ENCODE data around the gene CES3.

CES3 gene

DNA sequence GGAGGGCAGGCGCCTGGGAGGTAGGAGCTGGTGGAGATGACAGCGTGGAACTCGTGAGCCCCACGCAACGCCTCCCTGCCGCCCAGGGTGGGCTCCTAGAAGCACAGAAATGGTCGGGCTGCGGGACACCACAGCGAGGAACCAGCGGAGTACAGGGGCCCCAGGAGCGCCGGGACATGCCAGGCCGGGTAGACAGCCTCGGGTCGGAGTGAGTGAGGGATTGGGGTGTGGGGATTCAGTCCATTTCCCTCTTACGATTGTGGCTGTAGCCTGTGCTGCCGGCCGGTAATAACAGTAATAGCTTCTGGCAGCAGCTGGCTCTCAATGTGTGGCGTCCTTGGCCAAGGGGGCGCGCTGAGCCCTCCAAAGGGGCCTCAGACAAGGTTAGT, 12.2 kb upstream of the CES3 start:
- Mint-ChIP-seq H3K9me3 (peaks cover 10% of the 10 kb centered on the region), H3K27ac (no peak overlapping the region), H3K4me1 (peaks cover 42% of the 10 kb centered on the region), H3K4me3 (no peak overlapping the region), H3K36me3 (ENCODE audit: low read depth) (no peaks in the 10 kb centered on the region), H3K27me3 (ENCODE audit: low read depth, poor library complexity) (peaks cover 59% of the 10 kb centered on the region)
- TF ChIP-seq, protein P1, sequence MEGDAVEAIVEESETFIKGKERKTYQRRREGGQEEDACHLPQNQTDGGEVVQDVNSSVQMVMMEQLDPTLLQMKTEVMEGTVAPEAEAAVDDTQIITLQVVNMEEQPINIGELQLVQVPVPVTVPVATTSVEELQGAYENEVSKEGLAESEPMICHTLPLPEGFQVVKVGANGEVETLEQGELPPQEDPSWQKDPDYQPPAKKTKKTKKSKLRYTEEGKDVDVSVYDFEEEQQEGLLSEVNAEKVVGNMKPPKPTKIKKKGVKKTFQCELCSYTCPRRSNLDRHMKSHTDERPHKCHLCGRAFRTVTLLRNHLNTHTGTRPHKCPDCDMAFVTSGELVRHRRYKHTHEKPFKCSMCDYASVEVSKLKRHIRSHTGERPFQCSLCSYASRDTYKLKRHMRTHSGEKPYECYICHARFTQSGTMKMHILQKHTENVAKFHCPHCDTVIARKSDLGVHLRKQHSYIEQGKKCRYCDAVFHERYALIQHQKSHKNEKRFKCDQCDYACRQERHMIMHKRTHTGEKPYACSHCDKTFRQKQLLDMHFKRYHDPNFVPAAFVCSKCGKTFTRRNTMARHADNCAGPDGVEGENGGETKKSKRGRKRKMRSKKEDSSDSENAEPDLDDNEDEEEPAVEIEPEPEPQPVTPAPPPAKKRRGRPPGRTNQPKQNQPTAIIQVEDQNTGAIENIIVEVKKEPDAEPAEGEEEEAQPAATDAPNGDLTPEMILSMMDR (IDR thresholded peaks at IDR 0.05) = no peak
- no peak for DNase-seq

DNA sequence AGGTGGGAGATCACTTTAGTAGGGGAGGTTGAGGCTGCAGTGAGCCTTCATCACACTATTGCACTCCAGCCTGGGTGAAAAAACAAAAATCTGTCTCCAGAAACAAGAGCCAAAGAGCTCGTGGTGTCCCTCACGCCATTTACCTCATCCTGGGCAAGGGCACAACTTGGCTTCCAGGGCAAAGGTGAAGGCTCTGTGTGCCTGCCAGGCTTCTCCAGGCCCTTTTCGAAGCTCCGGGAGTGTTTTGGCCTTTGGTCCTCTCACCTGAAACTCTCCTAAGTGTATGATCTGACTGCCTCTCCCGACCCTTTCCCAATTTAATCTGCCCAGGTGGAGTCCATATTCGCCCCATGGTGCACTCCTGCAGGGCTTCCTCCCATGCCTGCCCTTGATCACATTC, 11.6 kb upstream of the CES3 start:
- Mint-ChIP-seq H3K4me3 (no peak overlapping the region), H3K9me3 (peaks cover 10% of the 10 kb centered on the region), H3K4me1 (peaks cover 45% of the 10 kb centered on the region), H3K27me3 (ENCODE audit: low read depth, poor library complexity) (peaks cover 64% of the 10 kb centered on the region), H3K36me3 (ENCODE audit: low read depth) (no peaks in the 10 kb centered on the region), H3K27ac (no peak overlapping the region)
- TF ChIP-seq, protein P1 (IDR thresholded peaks at IDR 0.05) = no peak
- no peak for DNase-seq

DNA sequence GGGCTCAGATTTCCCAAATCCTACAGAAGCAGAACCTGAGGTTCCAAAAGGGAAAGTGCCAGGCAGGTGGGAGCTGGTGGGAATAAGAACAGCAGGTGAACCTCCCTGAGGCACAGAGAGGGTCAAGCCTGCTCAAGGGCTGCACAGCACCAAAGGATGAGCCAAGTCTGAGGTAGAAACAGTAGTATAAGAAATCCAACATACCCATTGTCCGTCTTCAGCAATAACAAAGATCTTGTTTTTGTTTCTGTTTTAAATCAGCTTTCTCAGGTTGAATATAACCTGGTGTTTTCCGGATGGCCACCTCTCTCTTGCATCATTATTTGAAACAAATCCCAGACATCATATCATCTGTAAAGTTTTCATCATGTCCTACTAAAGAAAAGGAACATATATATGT, 10.6 kb upstream of the CES3 start:
- TF ChIP-seq, protein P1 (IDR thresholded peaks at IDR 0.05) = no peak
- no peaks in the 10 kb centered on the region for H3K36me3 Mint-ChIP-seq (ENCODE audit: low read depth)
- peaks cover 64% of the 10 kb centered on the region for H3K27me3 Mint-ChIP-seq (ENCODE audit: low read depth, poor library complexity)
- no peak for DNase-seq
- H3K27ac Mint-ChIP-seq = no peak overlapping the region
- peaks cover 45% of the 10 kb centered on the region for H3K4me1 Mint-ChIP-seq
- H3K4me3 Mint-ChIP-seq = no peak overlapping the region
- peaks cover 10% of the 10 kb centered on the region for H3K9me3 Mint-ChIP-seq

DNA sequence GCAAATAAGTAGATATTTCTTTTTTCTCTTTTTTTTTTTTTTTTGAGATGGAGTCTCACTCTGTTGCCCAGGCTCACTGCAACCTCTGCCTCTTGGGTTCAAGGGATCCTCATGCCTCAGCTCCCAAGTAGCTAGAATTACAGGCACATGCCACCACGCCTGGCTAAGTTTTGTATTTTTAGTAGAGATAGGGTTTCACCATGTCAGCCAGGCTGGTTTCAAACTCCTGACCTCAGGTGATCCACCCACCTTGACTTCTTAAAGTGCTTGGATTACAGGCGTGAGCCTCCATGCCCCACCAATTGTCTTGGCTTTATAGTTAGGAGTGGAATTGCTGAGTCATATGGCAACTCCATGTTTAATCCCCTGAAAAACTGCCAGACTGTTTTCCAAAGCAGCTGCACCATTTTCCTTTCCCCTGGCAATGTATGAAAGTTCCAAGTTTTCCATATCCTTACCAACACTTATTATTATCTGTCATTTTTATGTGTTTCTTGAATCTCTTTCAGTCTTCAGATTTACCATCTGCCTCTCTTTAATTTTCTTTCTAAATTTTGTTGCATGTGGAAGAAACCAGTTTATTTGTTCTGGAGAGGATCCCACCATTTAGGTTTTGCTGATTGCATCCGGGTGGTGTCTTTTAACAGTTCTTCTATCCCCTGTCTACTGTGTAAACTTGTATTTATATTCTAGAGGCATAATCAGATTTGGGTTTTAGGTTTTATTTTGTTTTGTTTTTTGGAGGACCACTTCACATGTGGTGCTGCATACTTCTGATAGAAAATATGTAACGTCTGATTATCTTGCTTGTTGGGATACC, 9.9 kb upstream of the CES3 start:
- no peak for DNase-seq
- peaks cover 10% of the 10 kb centered on the region for H3K9me3 Mint-ChIP-seq
- H3K4me3 Mint-ChIP-seq = no peak overlapping the region
- H3K27me3 Mint-ChIP-seq (ENCODE audit: low read depth, poor library complexity) = peaks cover 70% of the 10 kb centered on the region
- H3K4me1 Mint-ChIP-seq = peaks cover 45% of the 10 kb centered on the region
- H3K36me3 Mint-ChIP-seq (ENCODE audit: low read depth) = no peaks in the 10 kb centered on the region
- H3K27ac Mint-ChIP-seq = no peak overlapping the region
- TF ChIP-seq, protein P1 (IDR thresholded peaks at IDR 0.05) = no peak

DNA sequence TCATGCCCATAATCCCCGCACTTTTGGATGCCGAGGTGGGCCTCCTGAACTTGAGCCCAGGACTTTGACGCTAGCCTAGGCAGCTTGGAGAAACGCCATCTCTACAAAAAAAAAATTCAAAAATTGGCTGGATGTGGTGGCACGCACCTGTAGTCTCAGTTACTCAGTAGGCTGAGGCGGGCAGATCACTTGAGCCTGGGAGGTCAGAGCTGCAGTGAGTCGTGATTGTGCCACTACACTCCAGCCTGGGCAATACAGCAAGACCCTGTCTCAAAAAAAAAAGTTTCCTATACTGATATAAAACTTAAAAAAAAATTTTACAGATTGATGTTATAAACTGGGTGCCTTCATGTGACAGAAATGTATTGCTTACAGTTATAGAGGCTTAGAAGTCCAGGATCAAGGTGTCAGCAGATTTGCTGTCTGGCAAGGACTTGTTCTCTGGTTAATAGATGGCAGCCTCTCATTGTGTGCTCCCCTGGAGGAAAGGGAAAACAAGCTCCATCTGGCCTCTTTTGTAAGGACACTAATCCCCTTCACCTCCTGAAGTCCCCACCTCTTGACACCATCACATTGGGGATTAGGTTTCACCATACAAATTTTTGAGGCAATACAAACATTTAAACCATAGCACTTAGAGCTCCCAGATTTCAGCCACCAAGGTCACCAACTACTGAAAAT, 8.5 kb upstream of the CES3 start:
- TF ChIP-seq, protein P1 (IDR thresholded peaks at IDR 0.05) = no peak
- Mint-ChIP-seq H3K27ac (no peak overlapping the region), H3K27me3 (ENCODE audit: low read depth, poor library complexity) (peaks cover 66% of the 10 kb centered on the region), H3K4me1 (peaks cover 35% of the 10 kb centered on the region), H3K9me3 (peaks cover 10% of the 10 kb centered on the region), H3K36me3 (ENCODE audit: low read depth) (no peaks in the 10 kb centered on the region), H3K4me3 (no peak overlapping the region)
- DNase-seq = no peak

Data from nephron progenitor cell (in vitro differentiated cells).